HG03103 (cell line): ENCODE results near the gene POLR2B.
"Not testable (repeated sequence)": the region's sequence is repeated elsewhere in the genome, so short reads cannot be mapped to it uniquely, and the experiment has no call there.

Experiments used
- ATAC-seq: cut with Tn5 transposase; IDR thresholded peaks from one replicate; pipeline ENCODE4 v1.9.1; 2021; ENCODE audit warnings: low read depth; ENCODE audit not compliant: unreplicated experiment

Gene POLR2B

GRCh38 chr4:56978750-56979303 is at the start of gene POLR2B:
POLR2B (plus strand) TSS chr4:56978896; CDS start chr4:56978986, 90 bp downstream.
- peak; percentile 46 for ATAC-seq

DNA sequence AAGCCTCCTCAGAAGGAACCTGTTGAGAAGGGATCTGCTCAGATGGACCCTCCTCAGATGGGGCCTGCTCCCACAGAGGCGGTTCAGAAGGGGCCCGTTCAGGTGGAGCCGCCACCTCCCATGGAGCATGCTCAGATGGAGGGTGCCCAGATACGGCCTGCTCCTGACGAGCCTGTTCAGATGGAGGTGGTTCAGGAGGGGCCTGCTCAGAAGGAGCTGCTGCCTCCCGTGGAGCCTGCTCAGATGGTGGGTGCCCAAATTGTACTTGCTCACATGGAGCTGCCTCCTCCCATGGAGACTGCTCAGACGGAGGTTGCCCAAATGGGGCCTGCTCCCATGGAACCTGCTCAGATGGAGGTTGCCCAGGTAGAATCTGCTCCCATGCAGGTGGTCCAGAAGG is 48.1 kb upstream of the POLR2B start:
- ATAC-seq, result no peak

- no peak for ATAC-seq
Measured at GRCh38 chr4:56931924-56932323, 46.8 kb upstream of the POLR2B start.

- no peak for ATAC-seq
Measured at GRCh38 chr4:56937262-56937661, 41.4 kb upstream of the POLR2B start.

- ATAC-seq, result not testable (repeated sequence)
Measured at GRCh38 chr4:56939826-56940225, 38.9 kb upstream of the POLR2B start.

DNA sequence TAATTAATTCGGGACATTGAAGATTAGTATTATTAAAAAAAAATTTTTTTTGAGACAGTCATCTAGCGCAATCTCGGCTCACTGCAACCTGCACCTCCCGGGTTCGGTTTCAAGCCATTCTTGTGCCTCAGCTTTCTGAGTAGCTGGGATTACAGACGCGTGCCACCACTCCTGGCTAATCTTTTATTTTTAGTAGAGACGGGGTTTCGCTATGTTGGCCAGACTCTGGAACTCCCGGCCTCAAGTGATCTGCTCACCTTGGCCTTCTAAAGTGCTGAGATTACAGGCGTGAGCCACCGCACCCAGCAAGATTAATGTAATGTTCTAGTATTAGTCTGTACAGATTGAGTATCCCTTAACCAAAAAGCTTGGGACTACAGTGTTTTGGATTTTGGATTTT is 38.3 kb upstream of the POLR2B start:
- no peak for ATAC-seq

DNA sequence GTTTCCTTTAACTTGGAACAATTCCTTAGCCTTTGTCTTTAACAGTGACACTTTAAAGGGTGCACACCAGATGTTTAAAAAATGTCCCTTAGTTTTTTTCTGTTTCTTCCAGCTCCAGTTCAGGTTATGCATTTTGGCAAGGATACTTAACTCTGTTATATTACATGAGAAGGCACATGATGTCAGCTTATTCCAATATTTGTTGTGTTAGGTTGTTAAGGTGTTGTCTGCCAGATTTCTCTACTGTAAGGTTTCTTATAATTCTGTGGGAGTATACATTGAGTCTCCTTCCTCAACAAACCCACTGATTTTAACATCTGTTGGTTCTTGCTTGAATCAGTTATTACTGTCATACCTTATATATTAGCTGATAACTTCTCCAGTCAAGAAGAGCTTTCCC is 37.7 kb upstream of the POLR2B start:
- no peak for ATAC-seq

- ATAC-seq, result no peak
Measured at GRCh38 chr4:56941403-56941802, 37.3 kb upstream of the POLR2B start.

GRCh38 chr4:56953680-56954520 is 24.8 kb upstream of the POLR2B start:
- ATAC-seq, result no peak

- no peak for ATAC-seq
Measured at GRCh38 chr4:56958111-56958517, 20.6 kb upstream of the POLR2B start.

GRCh38 chr4:56959100-56959499 is 19.6 kb upstream of the POLR2B start:
- ATAC-seq, result no peak

- ATAC-seq, result no peak
Measured at GRCh38 chr4:56961107-56961500, 17.6 kb upstream of the POLR2B start.

DNA sequence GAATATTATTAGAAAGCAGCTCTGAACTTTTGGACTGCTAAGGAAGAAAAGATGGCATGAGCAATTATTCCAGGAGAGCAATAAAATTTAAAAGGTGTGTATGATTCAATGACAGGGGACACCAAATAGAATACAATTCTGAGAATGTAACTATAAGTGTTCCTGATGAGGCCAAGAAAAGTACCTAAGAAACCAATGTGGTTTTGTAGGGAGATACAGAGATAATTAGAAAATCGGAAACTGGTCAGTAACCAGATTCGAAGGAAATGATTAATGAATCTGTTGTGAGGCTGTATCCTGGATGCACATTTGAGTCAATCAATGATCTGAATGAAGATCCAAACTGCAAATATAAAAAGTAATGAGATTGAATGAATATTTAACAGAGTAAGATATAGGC is 7.3 kb upstream of the POLR2B start:
- ATAC-seq, result no peak

- no peak for ATAC-seq
Measured at GRCh38 chr4:56972389-56972788, 6.3 kb upstream of the POLR2B start.

- no peak for ATAC-seq
Measured at GRCh38 chr4:56972809-56973208, 5.9 kb upstream of the POLR2B start.

- no peak for ATAC-seq
Measured at GRCh38 chr4:56973336-56973735, 5.4 kb upstream of the POLR2B start.

DNA sequence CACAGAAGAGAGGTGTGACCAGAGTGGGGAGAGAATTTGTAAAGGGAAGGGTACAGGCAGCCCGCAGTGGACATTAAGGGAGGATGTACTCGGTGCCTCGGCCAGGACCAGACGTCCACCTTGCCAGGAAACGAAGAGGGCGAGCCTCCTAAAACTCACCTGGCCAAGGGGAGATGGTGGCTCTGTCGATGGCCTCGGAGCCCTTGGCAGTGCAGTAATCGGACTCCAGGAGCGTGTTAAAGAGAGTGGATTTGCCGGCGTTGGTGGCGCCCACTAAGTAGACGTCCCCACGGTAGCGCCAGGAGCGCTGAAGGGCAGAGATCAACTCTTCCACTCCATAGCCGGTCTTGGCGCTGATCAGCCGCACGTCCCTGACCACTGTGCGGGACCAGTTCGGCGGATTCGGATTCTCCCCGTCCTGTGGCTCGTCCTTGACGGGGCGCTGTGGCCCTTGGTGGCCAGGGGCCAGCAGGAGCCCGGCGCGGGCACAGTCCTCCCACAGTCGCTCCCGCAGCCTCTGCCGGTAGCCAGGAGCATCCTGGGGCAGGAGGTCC is 2.3 kb upstream of the POLR2B start:
- ATAC-seq, result no peak

GRCh38 chr4:56976837-56977320 is 1.8 kb upstream of the POLR2B start:
- ATAC-seq, result peak; percentile 18

DNA sequence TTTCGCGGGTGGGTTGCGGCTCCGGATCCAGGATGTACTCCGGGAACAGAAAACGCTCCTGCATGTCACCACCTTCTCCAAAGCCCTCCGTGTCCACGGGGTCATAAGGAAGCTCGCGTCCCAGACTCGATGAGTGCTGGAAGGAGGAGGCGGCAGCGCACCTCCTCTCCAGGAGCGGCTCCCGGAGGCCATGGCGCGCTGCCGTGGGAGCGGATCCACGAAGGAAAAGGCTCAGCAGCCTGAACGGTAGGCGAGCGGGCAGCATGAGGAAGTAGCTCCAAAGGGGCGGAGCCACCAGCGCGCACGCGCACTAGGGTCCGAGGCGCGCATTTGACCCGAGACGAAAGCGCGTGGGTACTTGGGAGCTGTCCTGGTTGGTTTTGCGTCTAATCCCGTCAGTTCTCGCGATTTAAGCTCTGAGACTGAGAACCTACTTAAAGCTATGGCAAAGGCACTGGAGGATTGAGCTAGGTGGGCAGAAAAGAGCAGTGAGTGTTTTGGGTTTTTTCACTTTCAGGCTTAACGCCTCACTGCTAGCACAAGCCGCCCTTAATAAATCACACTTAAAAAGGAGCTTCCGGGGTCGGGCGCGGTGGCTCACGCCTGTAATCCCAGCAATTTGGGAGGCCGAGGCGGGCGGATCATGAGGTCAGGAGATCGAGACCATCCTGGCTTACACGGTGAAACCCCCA is 1.2 kb upstream of the POLR2B start, which contains the start of gene NOA1:
TSS of gene NOA1 (minus strand) at position 286 of the 692 bp plus-strand sequence. CDS start at position 265, 21 bp downstream.
- peak; percentile 81 for ATAC-seq

GRCh38 chr4:56979421-56980072 is 851 bp downstream of the POLR2B start:
- no peak for ATAC-seq
